Raji (cell line): Measurements from ENCODE around the gene BCOR.
A peak's percentile ranks its signal among the peaks of the same experiment; 100 is the strongest.

Experiments used
- POLR2A ChIP-seq: IDR thresholded peaks from 2 replicates; pipeline ENCODE4 v1.6.1; 2011; ENCODE audit warnings: low read depth, low read length, control low read depth; ENCODE audit not compliant: insufficient read depth

BCOR gene

GRCh38 chrX:40097504-40098263, at the start of gene BCOR:
Gene BCOR (minus strand): TSS chrX:40097958. CDS start chrX:40077929, 20,029 bp downstream.
- peak; percentile 89 for TF ChIP-seq POLR2A

- TF ChIP-seq POLR2A = no peak
These were observed 49.6 kb upstream of the BCOR start for GRCh38 chrX:40147126-40147952.

GRCh38 chrX:40146262-40147125, 48.7 kb upstream of the BCOR start:
- no peak for TF ChIP-seq POLR2A

GRCh38 chrX:40145923-40146261, 48.1 kb upstream of the BCOR start:
- TF ChIP-seq POLR2A = no peak

GRCh38 chrX:40145001-40145922, 47.5 kb upstream of the BCOR start:
- TF ChIP-seq POLR2A = no peak

GRCh38 chrX:40144576-40144975, 46.8 kb upstream of the BCOR start:
- TF ChIP-seq POLR2A = no peak

- TF ChIP-seq POLR2A = no peak
These were observed 46.2 kb upstream of the BCOR start for GRCh38 chrX:40143987-40144386.

GRCh38 chrX:40143001-40143400, 45.2 kb upstream of the BCOR start:
- TF ChIP-seq POLR2A = no peak

GRCh38 chrX:40142417-40142816, 44.7 kb upstream of the BCOR start:
- TF ChIP-seq POLR2A = no peak

GRCh38 chrX:40140706-40141499, 43.1 kb upstream of the BCOR start:
- no peak for TF ChIP-seq POLR2A

GRCh38 chrX:40132751-40133150, 35.0 kb upstream of the BCOR start:
- TF ChIP-seq POLR2A = no peak

- TF ChIP-seq POLR2A = no peak
These were observed 34.0 kb upstream of the BCOR start for GRCh38 chrX:40131654-40132337.

GRCh38 chrX:40130207-40130606, 32.4 kb upstream of the BCOR start:
- no peak for TF ChIP-seq POLR2A
